OCI-M1 (cell line): ENCODE measurements around the gene RETN.

Experiments
- DNase-seq: peaks from one replicate; lab custom pipeline; 2025; lab: John Stamatoyannopoulos, UW

Gene RETN

GRCh38 chr19:7685546-7686445, 16.9 kb downstream of the RETN start:
- no peak for DNase-seq

GRCh38 chr19:7687177-7687576, 18.3 kb downstream of the RETN start:
- no peak for DNase-seq

GRCh38 chr19:7689165-7689564, 20.3 kb downstream of the RETN start:
- no peak for DNase-seq

GRCh38 chr19:7690779-7691258, 22.0 kb downstream of the RETN start:
- DNase-seq: no peak

GRCh38 chr19:7691497-7691896, 22.6 kb downstream of the RETN start:
- DNase-seq: no peak

- no peak for DNase-seq
Measured at GRCh38 chr19:7692417-7693088, 23.7 kb downstream of the RETN start.

- no peak for DNase-seq
Measured at GRCh38 chr19:7694499-7694898, 25.6 kb downstream of the RETN start.

GRCh38 chr19:7697721-7698287, 29.0 kb downstream of the RETN start:
- no peak for DNase-seq

GRCh38 chr19:7698583-7698982, 29.7 kb downstream of the RETN start:
- DNase-seq: no peak

GRCh38 chr19:7699003-7699402, 30.2 kb downstream of the RETN start:
- DNase-seq: no peak

GRCh38 chr19:7699417-7700401, 30.9 kb downstream of the RETN start:
- peak; percentile 72 for DNase-seq

- no peak for DNase-seq
Measured at GRCh38 chr19:7701049-7701653, 32.3 kb downstream of the RETN start.

- DNase-seq: no peak
Measured at GRCh38 chr19:7701654-7702457, 33.0 kb downstream of the RETN start, which contains the start of gene FCER2. FCER2 (minus strand) TSS chr19:7702131; CDS start chr19:7699760, 2,371 bp downstream.

GRCh38 chr19:7703332-7703731, 34.5 kb downstream of the RETN start:
- DNase-seq: no peak

GRCh38 chr19:7704280-7705060, 35.6 kb downstream of the RETN start:
- DNase-seq: no peak

GRCh38 chr19:7705387-7706187, 36.7 kb downstream of the RETN start:
- no peak for DNase-seq

- DNase-seq: no peak
Measured at GRCh38 chr19:7706188-7706954, 37.5 kb downstream of the RETN start.

- DNase-seq: no peak
Measured at GRCh38 chr19:7706955-7707456, 38.2 kb downstream of the RETN start.
